Gastroesophageal sphincter (tissue), 4 donors: ENCODE results near the gene DGKZ. TPM values are rescaled to one million over a fixed set of nuclear protein-coding genes. Genes with fewer than 3 reads are reported as not detected.

Experiments used
- ATAC-seq: fragments of 150-250 bp; one replicate; pipeline ENCODE4 v1.9.1; 2016; ENCODE audit warnings: mild to moderate bottlenecking, moderate library complexity
- H3K27ac ChIP-seq, 4 donors: fragments of 200-600 bp; sonication (generic) in 3 of 4; 1 replicate in 3 of 4; 2 replicates in 1 of 4; pipeline ENCODE4 v1.5.1; 2016 to 2019
- H3K27me3 ChIP-seq: fragments of 200-600 bp; sonication (generic); one replicate; pipeline ENCODE4 v1.5.1; 2019
- H3K36me3 ChIP-seq, 2 donors: fragments of 200-600 bp; sonication (generic); one replicate each; pipeline ENCODE4 v1.5.1; 2019; ENCODE audit warnings: control low read depth in 1 of 2
- H3K4me1 ChIP-seq, 3 donors: fragments of 200-600 bp; sonication (generic); 1 replicate in 2 of 3; 2 replicates in 1 of 3; pipeline ENCODE4 v1.5.1; 2016 to 2019; ENCODE audit warnings: control low read depth in 2 of 3
- H3K4me3 ChIP-seq, 2 donors: fragments of 200-600 bp; sonication (generic); one replicate each; pipeline ENCODE4 v1.5.1; 2019; ENCODE audit warnings: mild to moderate bottlenecking in 1 of 2, moderate library complexity in 1 of 2
- H3K9me3 ChIP-seq, 3 donors: fragments of 200-600 bp; sonication (generic); one replicate each; pipeline ENCODE4 v1.5.1; 2017 to 2019; ENCODE audit warnings: control low read depth in 2 of 3
- CTCF ChIP-seq, 4 experiments: fragments of 200-600 bp in 2 of 4; fragments of 450-650 bp in 2 of 4; sonication (generic) in 1 of 4; IDR thresholded peaks; one replicate each; pipeline ENCODE4 v1.5.1; 2017 to 2019; ENCODE audit warnings: antibody characterized with exemption in 4 of 4, mild to moderate bottlenecking in 2 of 4, moderate library complexity in 2 of 4
- EP300 ChIP-seq: sonication (generic); formaldehyde crosslinking; IDR thresholded peaks from one replicate; pipeline ENCODE4 v1.6.1; 2017; ENCODE audit warnings: antibody characterized with exemption, mild to moderate bottlenecking
- POLR2A ChIP-seq, 2 donors: fragments of 450-650 bp; IDR thresholded peaks; one replicate each; pipeline ENCODE4 v1.6.1; 2017; ENCODE audit warnings: antibody characterized with exemption in 2 of 2, mild to moderate bottlenecking in 2 of 2, moderate library complexity in 1 of 2
- POLR2AphosphoS5 ChIP-seq: sonication (generic); formaldehyde crosslinking; IDR thresholded peaks from one replicate; pipeline ENCODE4 v1.6.1; 2017; ENCODE audit warnings: antibody characterized with exemption
- WGBS, 2 donors: methylation state at CpG; one replicate each; pipeline ENCODE4 v1.1.5; 2018; ENCODE audit warnings: low coverage in 1 of 2; 5-methylcytosine and 5-hydroxymethylcytosine counted together
- total RNA-seq, 4 donors: library from RNA; depleted of rRNA; stranded (reverse); fragments of >200 nt; gene quantifications; one replicate each; pipeline ENCODE4 v1.1.0, GENCODE V29; 2016

Gene DGKZ
- total RNA-seq, 4 donors from 2014 or later, result 39.2 to 78.8 (median 46.5) TPM

- no peak for ATAC-seq
- 63 to 84% methylated on average over 2 to 3 of the region's 7 CpGs for WGBS, 2 donors
- no peak overlapping the region for H3K4me3 ChIP-seq
- peaks cover 80% of the 10 kb centered on the region for H3K27me3 ChIP-seq
- H3K9me3 ChIP-seq, result no peaks in the 10 kb centered on the region
- TF ChIP-seq CTCF (IDR thresholded peaks at IDR 0.05) (no peak), POLR2AphosphoS5 (no peak), EP300 (no peak), POLR2A (IDR thresholded peaks at IDR 0.05) (no peak)
- H3K36me3 ChIP-seq, result no peaks in the 10 kb centered on the region
- H3K27ac ChIP-seq, result no peak overlapping the region
- peaks cover 0 to 39% (median 10%) of the 10 kb centered on the region in 3 donors for H3K4me1 ChIP-seq
These were observed 36.1 kb downstream of the DGKZ start for GRCh38 chr11:46383404-46383758.

- H3K9me3 ChIP-seq, result no peaks in the 10 kb centered on the region
- peaks cover 0 to 42% (median 11%) of the 10 kb centered on the region in 3 donors for H3K4me1 ChIP-seq
- WGBS, 2 donors, result no CpG with 5 or more reads among the region's 12 CpGs
- no peak overlapping the region for H3K4me3 ChIP-seq
- H3K27ac ChIP-seq, result no peak overlapping the region
- no peak for ATAC-seq
- H3K27me3 ChIP-seq, result peaks cover 87% of the 10 kb centered on the region
- TF ChIP-seq POLR2AphosphoS5 (no peak), EP300 (no peak), CTCF (IDR thresholded peaks at IDR 0.05) (no peak), POLR2A (IDR thresholded peaks at IDR 0.05) (no peak)
- no peaks in the 10 kb centered on the region for H3K36me3 ChIP-seq
These were observed 36.9 kb downstream of the DGKZ start for GRCh38 chr11:46383974-46384701.

- Histone ChIP-seq H3K27me3 (peaks cover 100% of the 10 kb centered on the region), H3K27ac (no peak overlapping the region), H3K36me3 (no peaks in the 10 kb centered on the region), H3K4me1 (peaks cover 0 to 43% (median 23%) of the 10 kb centered on the region in 3 donors), H3K9me3 (no peaks in the 10 kb centered on the region), H3K4me3 (no peak overlapping the region)
- TF ChIP-seq EP300 (no peak), POLR2A (IDR thresholded peaks at IDR 0.05) (no peak), CTCF (IDR thresholded peaks at IDR 0.05) (no peak), POLR2AphosphoS5 (no peak)
- ATAC-seq, result no peak
- WGBS, 2 donors, result 95% methylated on average over 19 of the region's 47 CpGs; no CpG with 5 or more reads in 1 of the 2 donors
These were observed 38.1 kb downstream of the DGKZ start for GRCh38 chr11:46385169-46386004.

- no peaks in the 10 kb centered on the region for H3K36me3 ChIP-seq
- TF ChIP-seq POLR2AphosphoS5 (no peak), POLR2A (IDR thresholded peaks at IDR 0.05) (no peak), CTCF (IDR thresholded peaks at IDR 0.05) (no peak), EP300 (no peak)
- H3K4me3 ChIP-seq, result no peak overlapping the region
- no peak for ATAC-seq
- H3K9me3 ChIP-seq, result no peaks in the 10 kb centered on the region
- no peak overlapping the region for H3K27ac ChIP-seq
- H3K27me3 ChIP-seq, result peaks cover 100% of the 10 kb centered on the region
- peaks cover 0 to 43% (median 27%) of the 10 kb centered on the region in 3 donors for H3K4me1 ChIP-seq
- WGBS, 2 donors, result 90% methylated on average over 9 of the region's 25 CpGs; no CpG with 5 or more reads in 1 of the 2 donors
These were observed 38.8 kb downstream of the DGKZ start for GRCh38 chr11:46386005-46386578.
